Fibroblast of gingiva (primary cell): ENCODE data around the gene ASCC3.

Experiments used
- DNase-seq: peaks from one replicate; pipeline ENCODE4 v3.0.0-alpha.2; 2011; ENCODE audit warnings: low read depth

ASCC3 gene

GRCh38 chr6:100595456-100595855 lies 285.7 kb downstream of the ASCC3 start:
- DNase-seq = no peak

GRCh38 chr6:100593522-100593921 lies 287.6 kb downstream of the ASCC3 start:
- no peak for DNase-seq

GRCh38 chr6:100592929-100593328 lies 288.2 kb downstream of the ASCC3 start:
- no peak for DNase-seq

- DNase-seq = no peak
Measured at GRCh38 chr6:100577425-100577824, 303.7 kb downstream of the ASCC3 start.

GRCh38 chr6:100575921-100576320 lies 305.2 kb downstream of the ASCC3 start:
- no peak for DNase-seq

GRCh38 chr6:100574836-100575235 lies 306.3 kb downstream of the ASCC3 start:
- no peak for DNase-seq

GRCh38 chr6:100573166-100573565 lies 308.0 kb downstream of the ASCC3 start:
- peak; percentile 30 for DNase-seq

GRCh38 chr6:100568255-100568654 lies 312.9 kb downstream of the ASCC3 start:
- no peak for DNase-seq

- no peak for DNase-seq
Measured at GRCh38 chr6:100566563-100566962, 314.6 kb downstream of the ASCC3 start.

GRCh38 chr6:100565439-100566104 lies 315.6 kb downstream of the ASCC3 start:
- DNase-seq = no peak

GRCh38 chr6:100559859-100560258 lies 321.3 kb downstream of the ASCC3 start:
- no peak for DNase-seq

GRCh38 chr6:100554228-100554627 lies 326.9 kb downstream of the ASCC3 start:
- no peak for DNase-seq

- DNase-seq = no peak
Measured at GRCh38 chr6:100553243-100553642, 327.9 kb downstream of the ASCC3 start.

GRCh38 chr6:100549406-100550167 lies 331.5 kb downstream of the ASCC3 start:
- no peak for DNase-seq

- no peak for DNase-seq
Measured at GRCh38 chr6:100538086-100538485, 343.0 kb downstream of the ASCC3 start.

GRCh38 chr6:100518588-100518987 lies 362.5 kb downstream of the ASCC3 start:
- DNase-seq = no peak

GRCh38 chr6:100517633-100518032 lies 363.5 kb downstream of the ASCC3 start:
- no peak for DNase-seq

GRCh38 chr6:100517106-100517505 lies 364.0 kb downstream of the ASCC3 start:
- DNase-seq = no peak

GRCh38 chr6:100514660-100515059 lies 366.5 kb downstream of the ASCC3 start:
- no peak for DNase-seq

GRCh38 chr6:100512203-100512862 lies 368.8 kb downstream of the ASCC3 start:
- DNase-seq = peak; percentile 3

- no peak for DNase-seq
Measured at GRCh38 chr6:100509101-100509500, 372.0 kb downstream of the ASCC3 start.

GRCh38 chr6:100506651-100507050 lies 374.5 kb downstream of the ASCC3 start:
- DNase-seq = no peak
